Skeletal muscle tissue (tissue), 4 donors: ENCODE data around the gene IQCK. TPM values are rescaled to one million over a fixed set of nuclear protein-coding genes. Genes with fewer than 3 reads are reported as not detected.

Experiments used
- H3K27ac ChIP-seq: one replicate; pipeline ENCODE4 v1.7.0; 2013; ENCODE audit warnings: mild to moderate bottlenecking, low read depth, low read length, inconsistent platforms
- H3K27me3 ChIP-seq, 3 donors: one replicate each; pipeline ENCODE4 v1.7.0; 2013; ENCODE audit warnings: low read length in 3 of 3; ENCODE audit not compliant: control insufficient read depth in 3 of 3, insufficient read depth in 3 of 3
- H3K36me3 ChIP-seq, 3 donors: one replicate each; pipeline ENCODE4 v1.7.0; 2013; ENCODE audit warnings: low read length in 3 of 3; ENCODE audit not compliant: control insufficient read depth in 3 of 3, insufficient read depth in 3 of 3
- H3K4me1 ChIP-seq, 3 donors: one replicate each; pipeline ENCODE4 v1.7.0; 2013; ENCODE audit warnings: low read length in 3 of 3, mild to moderate bottlenecking in 3 of 3; ENCODE audit not compliant: control insufficient read depth in 3 of 3, insufficient read depth in 3 of 3
- H3K4me3 ChIP-seq, 3 donors: one replicate each; pipeline ENCODE4 v1.7.0; 2013; ENCODE audit warnings: low read length in 3 of 3
- H3K9ac ChIP-seq, 3 donors: one replicate each; pipeline ENCODE4 v1.7.0; 2013; ENCODE audit warnings: low read length in 3 of 3, mild to moderate bottlenecking in 3 of 3, moderate library complexity in 2 of 3, low read depth in 1 of 3
- H3K9me3 ChIP-seq, 3 donors: one replicate each; pipeline ENCODE4 v1.7.0; 2013; ENCODE audit warnings: low read length in 3 of 3; ENCODE audit not compliant: control insufficient read depth in 3 of 3
- total RNA-seq: library from RNA; depleted of rRNA; stranded (reverse); fragments of >200 nt; gene quantifications from one replicate; pipeline ENCODE4 v1.2.3, GENCODE V29; 2014
- donor health status: Osteomylitis.

Gene IQCK
- total RNA-seq, 1 donor from 2014 or later, result 10.4 TPM

- Histone ChIP-seq H3K4me1 (peaks cover 17 to 24% (median 23%) of the 10 kb centered on the region in 3 donors), H3K36me3 (no peaks in the 10 kb centered on the region), H3K27me3 (no peaks in the 10 kb centered on the region), H3K9me3 (peaks cover 0 to 2% (median 0%) of the 10 kb centered on the region in 3 donors), H3K27ac (peak overlapping the region; percentile 83), H3K9ac (peak overlapping the region in 2 of 3 donors; percentile 15 to 69), H3K4me3 (no peak overlapping the region)
Measured at GRCh38 chr16:19809121-19809635, 91.1 kb downstream of the IQCK start.

GRCh38 chr16:19809693-19810092, 91.6 kb downstream of the IQCK start:
- Histone ChIP-seq H3K27me3 (no peaks in the 10 kb centered on the region), H3K36me3 (no peaks in the 10 kb centered on the region), H3K4me1 (peaks cover 17 to 24% (median 23%) of the 10 kb centered on the region in 3 donors), H3K4me3 (no peak overlapping the region), H3K9ac (no peak overlapping the region), H3K27ac (peak overlapping the region; percentile 83), H3K9me3 (peaks cover 0 to 2% (median 0%) of the 10 kb centered on the region in 3 donors)

GRCh38 chr16:19810817-19811731, 93.0 kb downstream of the IQCK start:
- Histone ChIP-seq H3K9me3 (peaks cover 0 to under 1% (median 0%) of the 10 kb centered on the region in 3 donors), H3K27me3 (no peaks in the 10 kb centered on the region), H3K4me3 (no peak overlapping the region), H3K36me3 (no peaks in the 10 kb centered on the region), H3K27ac (no peak overlapping the region), H3K4me1 (peaks cover 17 to 24% (median 23%) of the 10 kb centered on the region in 3 donors), H3K9ac (no peak overlapping the region)

GRCh38 chr16:19812986-19813385, 94.9 kb downstream of the IQCK start:
- no peak overlapping the region for H3K9ac ChIP-seq
- H3K9me3 ChIP-seq, result no peaks in the 10 kb centered on the region
- no peaks in the 10 kb centered on the region for H3K27me3 ChIP-seq
- no peaks in the 10 kb centered on the region for H3K36me3 ChIP-seq
- no peak overlapping the region for H3K4me3 ChIP-seq
- H3K27ac ChIP-seq, result no peak overlapping the region
- peaks cover 16 to 22% (median 18%) of the 10 kb centered on the region in 3 donors for H3K4me1 ChIP-seq

GRCh38 chr16:19815418-19815817, 97.3 kb downstream of the IQCK start:
- H3K4me3 ChIP-seq, result no peak overlapping the region
- no peaks in the 10 kb centered on the region for H3K9me3 ChIP-seq
- no peak overlapping the region for H3K27ac ChIP-seq

GRCh38 chr16:19817122-19817521, 99.1 kb downstream of the IQCK start:
- Histone ChIP-seq H3K9me3 (no peaks in the 10 kb centered on the region), H3K27me3 (no peaks in the 10 kb centered on the region), H3K4me1 (no peaks in the 10 kb centered on the region), H3K36me3 (no peaks in the 10 kb centered on the region), H3K27ac (no peak overlapping the region), H3K4me3 (no peak overlapping the region), H3K9ac (no peak overlapping the region)

More at GRCh38 chr16:19815418-19815817, 97.3 kb downstream of the IQCK start:
- Histone ChIP-seq H3K9ac (no peak overlapping the region), H3K4me1 (peaks cover 0 to 3% (median 0%) of the 10 kb centered on the region in 3 donors), H3K36me3 (no peaks in the 10 kb centered on the region), H3K27me3 (no peaks in the 10 kb centered on the region)

- no peak overlapping the region for H3K9ac ChIP-seq
- H3K27ac ChIP-seq, result no peak overlapping the region
- H3K27me3 ChIP-seq, result no peaks in the 10 kb centered on the region
- H3K4me1 ChIP-seq, result no peaks in the 10 kb centered on the region
- H3K36me3 ChIP-seq, result no peaks in the 10 kb centered on the region
- H3K4me3 ChIP-seq, result no peak overlapping the region
- H3K9me3 ChIP-seq, result no peaks in the 10 kb centered on the region
Measured at GRCh38 chr16:19817875-19818274, 99.8 kb downstream of the IQCK start.

GRCh38 chr16:19822533-19822932, 104.5 kb downstream of the IQCK start:
- Histone ChIP-seq H3K36me3 (peaks cover 0 to 3% (median 2%) of the 10 kb centered on the region in 3 donors), H3K4me3 (no peak overlapping the region), H3K4me1 (no peaks in the 10 kb centered on the region), H3K27me3 (no peaks in the 10 kb centered on the region), H3K27ac (no peak overlapping the region), H3K9ac (no peak overlapping the region), H3K9me3 (no peaks in the 10 kb centered on the region)

GRCh38 chr16:19823322-19823721, 105.3 kb downstream of the IQCK start:
- Histone ChIP-seq H3K36me3 (peaks cover 0 to 3% (median 2%) of the 10 kb centered on the region in 3 donors), H3K4me3 (no peak overlapping the region), H3K9me3 (no peaks in the 10 kb centered on the region), H3K27ac (no peak overlapping the region), H3K4me1 (no peaks in the 10 kb centered on the region), H3K9ac (no peak overlapping the region), H3K27me3 (no peaks in the 10 kb centered on the region)

- H3K27ac ChIP-seq, result no peak overlapping the region
- H3K27me3 ChIP-seq, result no peaks in the 10 kb centered on the region
- no peaks in the 10 kb centered on the region for H3K4me1 ChIP-seq
- no peak overlapping the region for H3K4me3 ChIP-seq
- H3K36me3 ChIP-seq, result peaks cover 0 to 3% (median 2%) of the 10 kb centered on the region in 3 donors
- H3K9me3 ChIP-seq, result no peaks in the 10 kb centered on the region
- no peak overlapping the region for H3K9ac ChIP-seq
Measured at GRCh38 chr16:19824216-19824615, 106.1 kb downstream of the IQCK start.
